HG03442 (cell line): Measurements from ENCODE around the gene KDR.

Experiments
- ATAC-seq: cut with Tn5 transposase; IDR thresholded peaks from one replicate; pipeline ENCODE4 v1.9.1; 2021; ENCODE audit warnings: mild to moderate bottlenecking, moderate library complexity; ENCODE audit not compliant: unreplicated experiment

Gene KDR

DNA sequence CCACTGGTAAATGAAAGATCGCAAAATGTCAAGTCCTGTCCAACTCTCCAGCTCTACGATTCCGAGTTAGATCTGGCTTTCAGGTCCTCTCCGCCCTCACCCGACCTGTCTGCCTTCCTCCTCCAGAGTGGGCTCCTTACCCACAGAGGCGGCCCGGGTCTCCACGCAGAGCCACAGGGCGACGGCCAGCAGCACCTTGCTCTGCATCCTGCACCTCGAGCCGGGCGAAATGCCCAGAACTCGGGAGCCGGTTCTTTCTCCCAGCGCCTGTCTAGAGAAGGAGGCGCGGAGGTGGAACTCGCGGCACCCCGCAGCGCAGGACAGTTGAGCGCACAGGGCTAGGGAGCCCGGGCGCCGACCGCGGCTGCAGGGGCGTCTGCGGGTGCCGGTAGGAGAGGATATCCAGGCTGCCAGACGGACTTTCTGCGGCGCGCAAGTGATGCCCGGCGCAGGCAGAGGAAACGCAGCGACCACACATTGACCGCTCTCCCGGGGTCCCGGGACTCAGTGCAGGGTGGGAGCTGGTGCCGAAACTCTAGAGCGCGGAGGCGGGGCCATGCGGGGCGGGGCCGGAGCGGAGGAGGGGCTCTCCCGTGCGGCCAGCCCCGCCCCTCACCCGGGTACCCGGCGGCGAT, at the start of gene KDR:
Gene KDR (minus strand): TSS at position 509 of the 635 bp plus-strand sequence. CDS start 302 bp downstream, at position 207.
- no peak for ATAC-seq

DNA sequence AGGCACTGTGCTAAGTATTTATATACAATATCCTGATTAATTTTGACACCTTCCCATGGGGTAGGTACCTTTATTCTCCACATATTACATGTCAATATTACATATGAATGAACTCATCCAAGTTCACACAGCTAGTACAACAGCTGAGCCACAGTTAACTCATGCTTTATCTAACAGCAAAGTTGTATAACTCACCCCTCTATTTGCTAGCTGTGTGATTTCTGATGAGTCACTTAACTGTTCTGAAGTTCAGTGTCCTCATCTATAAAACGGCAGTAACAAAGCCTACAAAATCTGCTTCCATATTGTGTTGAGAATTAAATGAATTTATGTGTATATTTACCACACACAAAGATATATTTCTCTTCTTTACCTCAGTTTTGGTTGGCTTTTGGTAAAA, 48.2 kb upstream of the KDR start:
- ATAC-seq, result no peak

DNA sequence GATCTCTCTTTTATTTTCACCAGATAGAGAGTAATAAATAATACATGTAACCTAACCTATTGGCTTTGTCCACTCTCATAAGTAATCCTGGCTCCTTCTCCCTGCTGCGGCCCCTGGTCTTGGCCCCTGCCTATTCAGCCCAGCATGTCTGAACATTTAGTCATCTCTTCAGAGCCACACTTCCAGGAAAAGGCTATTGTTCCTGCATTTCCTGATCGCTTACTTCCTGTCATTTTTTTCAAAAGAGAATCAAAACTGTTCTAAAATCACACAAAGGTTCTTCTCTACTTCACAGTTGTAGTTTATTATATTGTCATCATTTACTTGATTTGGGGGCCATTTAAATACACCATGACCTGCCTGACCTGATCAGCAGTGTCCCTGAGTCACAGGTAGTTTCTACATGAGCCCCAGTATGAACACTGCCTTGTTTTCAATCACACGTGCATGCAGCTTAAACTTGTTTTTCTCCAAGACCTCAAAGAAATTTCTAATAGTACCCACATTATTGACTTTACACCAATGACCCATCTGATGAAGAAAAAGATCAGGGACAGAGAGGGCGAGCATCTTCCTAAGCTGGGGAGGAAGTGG, 47.4 kb upstream of the KDR start:
- ATAC-seq, result no peak

DNA sequence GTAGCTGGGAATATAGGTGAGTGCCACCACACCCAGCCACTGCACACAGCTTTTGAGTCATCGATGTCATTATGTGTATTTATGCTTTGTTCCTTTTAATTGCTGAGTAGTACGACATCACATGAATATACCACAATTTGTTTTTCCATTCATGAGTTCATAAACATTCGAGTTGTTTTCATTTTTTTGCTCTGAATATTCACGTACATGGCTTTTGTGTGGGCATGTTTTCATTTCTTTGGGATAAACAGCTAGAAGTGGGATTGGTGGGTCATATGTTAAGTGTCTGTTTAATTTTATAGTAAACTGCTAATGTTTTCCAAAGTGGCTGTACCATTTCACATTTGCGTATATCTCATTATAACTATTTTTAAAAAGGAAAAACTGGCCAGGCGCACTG, 45.1 kb upstream of the KDR start:
- no peak for ATAC-seq

DNA sequence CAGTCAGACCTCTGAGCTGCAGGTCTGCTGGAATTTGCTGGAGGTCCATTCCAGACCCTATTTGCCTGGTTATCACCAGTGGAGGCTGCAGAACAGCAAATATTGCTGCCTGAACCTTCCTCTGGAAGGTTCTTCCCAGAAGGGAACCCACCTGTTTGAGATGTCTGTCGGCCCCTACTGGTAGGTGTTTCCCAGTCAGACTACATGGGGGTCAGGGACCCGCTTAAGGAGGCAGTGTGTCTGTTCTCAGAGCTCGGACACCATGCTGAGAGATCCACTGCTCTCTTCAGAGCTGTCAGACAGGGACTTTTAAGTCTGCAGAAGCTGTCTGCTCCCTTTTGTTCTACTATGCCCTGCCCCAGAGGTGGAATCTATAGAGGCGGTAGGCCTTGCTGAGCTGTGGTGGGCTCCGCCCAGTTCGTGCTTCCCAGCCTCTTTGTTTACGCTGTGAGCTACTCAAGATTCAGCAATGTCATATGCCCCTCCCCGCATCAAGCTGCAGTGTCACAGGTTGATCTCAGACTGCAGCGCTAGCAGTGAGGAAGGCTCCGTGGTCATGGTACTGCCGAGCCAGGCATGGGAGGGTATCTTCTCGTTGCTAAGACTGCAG, 44.1 kb upstream of the KDR start:
- ATAC-seq, result no peak

DNA sequence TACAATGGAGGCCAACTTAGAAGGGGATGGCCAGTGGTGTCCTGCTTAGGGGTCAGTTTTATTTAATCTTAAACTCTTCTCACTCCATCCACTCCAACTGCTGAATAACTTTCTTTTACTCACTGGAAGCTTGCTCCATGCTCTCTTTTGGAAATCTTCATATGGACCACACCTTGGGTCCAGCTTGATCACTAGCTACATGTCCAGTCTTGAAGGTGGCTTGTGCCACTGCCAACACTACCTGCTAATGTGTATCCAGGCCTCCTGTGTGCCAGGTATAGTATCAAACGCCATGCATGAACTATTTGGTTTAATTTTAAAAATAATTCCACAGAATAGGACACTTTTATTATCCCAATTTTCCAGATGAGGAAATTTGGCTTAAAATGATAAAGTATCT, 37.0 kb upstream of the KDR start:
- no peak for ATAC-seq

DNA sequence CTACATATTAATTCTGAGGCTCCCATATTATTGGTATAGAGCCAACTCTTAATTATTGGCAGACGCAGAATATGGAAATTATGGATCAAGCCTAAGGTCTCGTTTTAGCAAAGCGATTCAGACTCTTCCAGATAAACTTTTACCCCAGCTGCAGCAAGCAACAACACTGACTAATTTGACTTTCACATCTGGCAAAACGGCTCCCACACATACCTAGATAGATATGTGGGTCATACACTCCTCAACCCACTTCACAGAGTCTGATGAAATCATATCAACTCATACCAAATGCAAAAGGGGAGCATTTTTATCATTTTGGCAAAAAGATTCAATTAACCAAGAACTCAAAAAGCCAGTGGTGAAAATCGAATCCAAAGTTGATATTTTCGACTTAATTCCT, 36.3 kb upstream of the KDR start:
- ATAC-seq, result no peak

DNA sequence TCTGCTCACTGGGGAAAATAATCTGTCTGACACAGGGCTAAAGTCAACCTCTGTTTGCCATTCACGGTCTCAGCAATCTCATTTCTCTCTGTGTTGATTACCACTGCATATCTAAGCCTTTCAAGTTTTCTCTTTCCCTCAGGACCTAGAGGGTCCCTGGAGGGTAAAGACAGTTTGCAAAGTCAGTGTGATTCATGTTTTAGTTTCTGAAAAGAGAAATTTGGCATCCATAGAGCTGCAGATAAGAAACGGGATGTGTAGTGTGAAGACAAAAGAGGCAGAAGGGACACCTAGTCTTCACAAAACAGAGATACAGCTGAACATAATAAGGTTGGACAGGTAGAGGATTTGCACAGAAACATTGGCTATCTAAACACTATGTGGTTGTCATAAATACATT, 34.5 kb upstream of the KDR start:
- ATAC-seq, result no peak

DNA sequence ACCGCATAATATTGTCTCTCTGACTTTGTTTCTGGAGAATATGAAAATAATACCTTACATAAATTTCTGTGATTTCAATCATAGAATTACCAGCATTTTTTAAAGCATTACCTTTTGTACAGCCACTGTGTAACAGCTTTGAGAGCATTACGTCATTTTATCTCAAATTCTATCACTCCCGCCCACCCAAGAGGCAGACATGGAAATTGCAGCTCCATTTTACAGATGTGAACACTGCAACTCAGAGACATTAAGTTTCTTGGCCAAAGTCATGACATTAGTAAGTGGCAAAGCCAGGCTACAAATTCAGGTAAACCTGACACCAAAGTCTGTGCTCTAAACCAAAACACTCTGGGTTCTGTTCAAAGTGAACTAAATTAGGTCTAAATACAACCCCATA, 33.6 kb upstream of the KDR start:
- no peak for ATAC-seq

DNA sequence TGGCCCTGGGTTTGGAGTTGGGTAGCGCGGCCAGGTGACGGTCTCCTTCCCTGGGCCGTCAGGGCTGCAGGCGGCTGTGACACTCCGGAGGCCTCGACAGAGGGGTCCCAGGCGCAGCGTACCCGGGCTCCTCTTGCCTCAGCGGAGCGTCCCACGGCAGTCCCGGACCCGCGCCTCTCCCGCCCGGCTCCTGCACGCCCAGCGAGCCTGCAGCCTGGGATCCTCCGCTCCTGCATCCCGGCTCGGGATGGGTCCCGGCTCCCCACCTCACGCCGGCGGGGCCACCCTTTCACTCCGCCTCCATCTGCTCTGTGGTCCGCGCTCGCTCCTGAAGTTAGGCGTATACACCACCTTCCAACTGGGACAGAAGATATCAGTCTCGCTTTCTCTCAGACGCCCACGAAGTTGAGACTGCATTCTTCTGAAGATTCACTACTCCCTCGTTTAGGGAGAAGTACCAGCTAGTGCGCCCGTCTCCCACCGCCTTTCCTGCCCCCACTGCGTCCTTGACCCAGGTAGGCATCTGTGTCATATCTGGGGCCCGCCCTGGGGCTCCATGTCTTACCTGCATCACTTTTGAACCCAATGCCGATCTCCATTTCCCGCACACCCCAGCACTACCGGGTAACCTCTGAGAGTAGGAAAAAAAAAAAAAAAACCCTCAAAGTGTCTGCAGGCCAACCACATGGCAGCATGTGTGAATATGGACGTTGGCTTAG, 32.3 kb upstream of the KDR start:
- ATAC-seq, result no peak

DNA sequence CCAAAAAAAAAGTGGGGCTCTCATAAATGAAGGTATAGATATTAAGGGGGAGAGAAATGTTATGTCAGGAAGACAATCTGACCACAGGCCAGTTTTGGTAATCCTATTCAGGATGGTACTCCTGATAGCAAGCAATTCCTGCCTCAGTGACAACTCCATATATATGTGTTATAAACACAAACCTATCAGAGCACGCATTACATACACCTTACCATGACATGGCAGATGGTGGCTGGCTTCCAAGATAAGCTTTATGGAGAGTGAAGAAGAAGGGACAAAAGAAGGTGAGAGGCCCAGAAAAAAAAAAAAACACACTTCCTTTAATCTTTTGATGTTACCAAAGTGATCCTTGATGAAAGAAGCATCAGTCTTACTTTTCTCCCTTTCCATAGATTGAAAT, 29.5 kb upstream of the KDR start:
- no peak for ATAC-seq

DNA sequence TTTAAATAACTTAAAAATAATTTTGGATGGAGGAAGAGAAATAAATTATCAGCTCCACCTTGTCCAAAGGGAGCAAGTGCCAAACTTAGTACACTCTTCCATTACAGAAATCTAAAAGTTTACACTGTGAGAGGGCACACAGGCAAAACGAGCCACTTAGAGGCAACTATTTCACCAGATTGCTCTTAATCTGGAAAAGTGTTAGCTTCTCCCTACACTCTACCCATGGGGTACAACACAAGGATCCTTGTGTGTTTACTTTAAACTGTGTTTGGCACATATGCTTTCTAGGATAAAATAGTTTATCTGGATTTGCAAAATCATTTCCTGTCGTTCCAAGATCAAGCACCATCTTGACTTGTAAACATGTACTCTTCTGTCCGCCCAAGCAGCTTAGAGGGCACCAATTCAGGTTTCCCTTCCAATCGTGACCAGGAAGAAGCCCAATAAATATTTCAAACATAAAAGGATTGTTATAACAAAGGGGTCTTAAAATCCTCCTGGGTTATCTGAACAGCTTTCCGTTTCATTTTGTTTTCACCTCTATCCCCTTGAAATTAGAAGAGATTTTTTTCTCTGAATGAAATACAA, 29.0 kb upstream of the KDR start:
- no peak for ATAC-seq

DNA sequence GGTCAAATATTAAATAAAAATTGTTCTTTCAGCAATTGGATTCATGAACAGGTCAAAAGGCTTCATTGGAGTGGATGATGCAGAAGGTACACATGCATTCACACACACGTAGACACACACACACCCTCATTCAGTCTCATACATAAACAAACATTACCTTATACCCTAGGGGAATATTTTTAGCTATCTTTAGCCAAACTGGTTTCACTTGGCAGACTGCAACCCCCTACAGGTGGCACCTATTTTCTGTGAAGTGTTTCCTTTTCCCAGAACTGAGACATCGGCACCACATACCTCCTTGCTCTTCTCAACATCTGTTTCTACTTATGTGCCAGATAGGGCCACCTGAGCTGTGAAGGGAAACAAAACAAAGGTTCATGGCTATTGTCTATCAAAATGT, 18.5 kb upstream of the KDR start:
- ATAC-seq, result no peak

DNA sequence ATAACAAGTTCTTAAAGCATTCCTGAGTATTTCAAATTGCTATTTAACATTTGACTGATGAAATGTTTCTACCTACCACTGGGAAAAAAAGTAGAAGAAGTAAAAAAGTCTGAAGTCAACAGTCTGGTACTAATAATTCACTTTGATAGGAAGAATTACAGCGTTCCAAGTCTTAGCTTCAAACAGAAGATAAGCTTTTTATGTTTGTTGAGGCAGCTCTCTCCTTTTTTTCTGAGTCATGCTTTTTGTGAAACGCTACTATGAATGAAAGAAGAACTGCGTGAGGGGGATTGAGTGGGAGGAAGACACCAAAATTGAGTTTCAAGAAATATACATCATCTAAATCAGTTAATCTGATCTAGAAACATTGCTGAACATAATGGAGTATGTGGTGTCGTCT, 13.0 kb upstream of the KDR start:
- no peak for ATAC-seq

DNA sequence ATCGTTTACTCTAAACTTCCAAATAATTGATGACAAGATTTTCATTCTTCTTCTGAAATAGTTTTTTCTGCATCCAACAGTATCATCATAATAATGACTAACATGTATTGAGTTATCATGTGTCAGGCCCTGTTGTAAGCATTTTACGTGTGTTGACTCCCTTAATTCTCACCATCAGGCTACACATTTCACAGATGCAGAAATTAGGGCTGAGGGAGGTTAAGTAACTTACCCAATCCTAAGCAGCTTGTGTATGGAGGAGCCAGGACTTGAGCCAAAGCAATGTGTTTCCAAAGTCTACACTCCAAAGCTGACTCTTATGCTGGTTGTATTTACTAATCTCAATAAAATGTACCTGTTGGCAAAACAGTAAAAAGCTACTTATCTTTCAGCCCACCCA, 11.2 kb upstream of the KDR start:
- ATAC-seq, result no peak

DNA sequence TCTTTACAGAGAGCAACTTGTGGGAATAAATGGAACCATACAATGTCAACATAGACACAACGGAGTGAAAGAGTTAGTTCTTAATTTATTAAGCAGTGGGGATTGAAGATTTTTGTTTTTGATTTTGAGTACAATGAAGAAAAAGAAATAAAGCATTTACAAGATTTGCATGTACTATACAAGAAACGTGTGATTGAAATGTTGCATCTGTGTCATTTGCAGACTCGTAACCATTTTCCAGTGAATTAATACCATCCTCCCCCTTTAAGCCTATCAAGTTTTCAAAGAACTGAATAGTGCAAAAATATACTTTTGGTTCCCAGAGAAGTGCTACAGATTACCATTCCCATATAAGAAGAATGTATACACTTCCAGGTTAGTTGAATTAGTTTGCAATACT, 8.6 kb upstream of the KDR start:
- no peak for ATAC-seq

DNA sequence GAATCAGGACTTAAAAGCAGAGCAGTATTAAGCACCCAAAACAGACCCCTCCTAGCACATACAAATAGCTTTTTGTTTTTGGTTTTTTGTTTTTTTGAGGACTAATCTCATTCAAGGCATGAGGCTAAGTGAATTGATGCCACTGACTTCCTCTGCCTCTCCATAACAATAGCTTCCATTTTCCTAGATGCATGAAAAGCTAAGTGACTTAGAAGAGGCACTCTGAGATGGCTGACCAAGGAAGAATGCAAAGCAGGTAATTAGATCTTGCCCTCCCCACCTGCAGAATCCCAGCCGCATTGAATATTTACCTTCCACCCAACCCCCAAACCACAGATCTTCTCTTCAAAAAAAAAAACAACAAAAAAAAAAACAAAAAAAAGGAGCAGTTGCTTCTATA, 7.4 kb upstream of the KDR start:
- ATAC-seq, result no peak

DNA sequence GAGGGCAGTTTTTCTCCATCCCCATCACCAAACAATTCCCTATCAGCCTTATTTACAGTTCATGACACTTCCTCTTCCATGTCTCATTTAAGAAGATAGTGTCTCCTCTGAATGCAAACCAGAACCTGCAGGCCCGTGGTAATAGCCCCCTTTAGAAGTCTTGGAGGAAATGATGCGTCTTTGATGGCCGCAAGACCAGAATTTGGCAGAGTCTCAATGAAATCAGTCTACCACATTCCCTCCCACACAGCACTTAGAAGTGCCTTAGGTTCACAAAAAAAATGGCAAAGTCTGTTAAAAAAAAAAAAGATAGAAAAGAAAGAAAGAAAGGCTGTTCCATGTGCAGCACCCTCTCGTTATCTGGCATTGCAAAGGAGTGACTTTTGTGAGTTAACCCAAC, 2.1 kb upstream of the KDR start:
- ATAC-seq, result no peak

DNA sequence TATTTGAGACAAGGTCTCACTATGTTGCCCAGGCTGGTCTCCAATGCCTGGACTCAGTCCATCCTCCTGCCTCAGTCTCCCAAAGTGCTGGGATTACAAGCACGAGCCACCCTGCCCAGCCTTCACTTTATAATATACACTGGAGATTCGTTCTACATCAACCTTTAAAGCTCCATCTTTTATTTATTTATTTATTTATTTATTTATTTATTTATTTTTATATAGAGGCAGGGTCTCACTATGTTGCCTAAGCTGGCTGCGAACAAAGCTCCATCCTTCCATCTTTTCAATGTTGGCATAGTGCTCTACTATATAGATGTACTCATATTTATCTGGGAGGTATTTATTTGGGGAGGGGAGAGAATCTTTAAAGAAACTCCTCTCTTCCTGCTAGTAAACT, 1.7 kb upstream of the KDR start:
- ATAC-seq, result no peak

DNA sequence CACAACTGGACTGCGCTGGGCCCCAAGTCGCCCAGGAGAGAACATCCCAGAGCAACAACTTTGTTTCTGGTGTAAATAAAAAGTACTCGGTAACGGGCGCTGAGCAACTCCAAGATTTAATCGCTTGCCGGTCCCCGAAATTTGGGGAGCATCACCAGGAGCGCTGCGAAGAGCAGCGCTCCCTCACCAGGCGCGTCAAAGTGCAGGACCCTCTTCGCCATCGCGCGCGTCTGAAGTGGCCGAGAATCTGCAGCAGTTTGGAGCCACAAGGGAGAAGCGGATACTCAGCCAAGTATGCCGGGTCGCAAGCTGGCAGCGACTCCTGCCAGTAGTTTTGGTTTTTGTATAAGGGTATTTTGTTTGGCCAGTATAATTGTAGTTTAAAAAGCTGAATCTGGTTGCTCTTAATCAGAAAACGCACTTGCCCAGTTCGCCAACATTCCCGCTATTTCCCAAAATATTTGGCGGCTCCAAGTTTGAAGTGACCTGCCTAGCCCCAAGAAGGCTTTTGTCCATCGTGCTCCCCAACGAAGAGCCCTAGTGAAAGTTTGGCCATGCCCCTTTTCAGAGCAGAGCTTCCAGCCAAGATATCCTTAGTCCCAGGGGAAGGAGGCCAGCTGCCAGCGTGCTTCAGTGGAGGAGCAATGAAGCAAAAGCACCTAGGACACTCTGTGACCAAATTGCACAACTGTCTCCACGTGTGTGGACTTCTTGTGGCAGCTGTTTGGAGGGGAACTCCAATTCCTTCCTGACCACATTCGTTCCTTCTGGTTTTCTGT, 557 bp upstream of the KDR start:
- ATAC-seq, result no peak
